Astrocyte (in vitro differentiated cells and primary cell): ENCODE measurements around the gene ABHD12.

Experiments used
- CTCF ChIP-seq: IDR thresholded peaks from 2 replicates; pipeline ENCODE4 v1.5.1; 2011; ENCODE audit warnings: low read depth, mild to moderate bottlenecking, inconsistent platforms, low read length, moderate library complexity; ENCODE audit not compliant: insufficient read depth
- EZH2 ChIP-seq: IDR thresholded peaks from 2 replicates; pipeline ENCODE4 v1.6.1; 2012; ENCODE audit warnings: mild to moderate bottlenecking, low read length, inconsistent platforms; ENCODE audit not compliant: insufficient read depth

DNA sequence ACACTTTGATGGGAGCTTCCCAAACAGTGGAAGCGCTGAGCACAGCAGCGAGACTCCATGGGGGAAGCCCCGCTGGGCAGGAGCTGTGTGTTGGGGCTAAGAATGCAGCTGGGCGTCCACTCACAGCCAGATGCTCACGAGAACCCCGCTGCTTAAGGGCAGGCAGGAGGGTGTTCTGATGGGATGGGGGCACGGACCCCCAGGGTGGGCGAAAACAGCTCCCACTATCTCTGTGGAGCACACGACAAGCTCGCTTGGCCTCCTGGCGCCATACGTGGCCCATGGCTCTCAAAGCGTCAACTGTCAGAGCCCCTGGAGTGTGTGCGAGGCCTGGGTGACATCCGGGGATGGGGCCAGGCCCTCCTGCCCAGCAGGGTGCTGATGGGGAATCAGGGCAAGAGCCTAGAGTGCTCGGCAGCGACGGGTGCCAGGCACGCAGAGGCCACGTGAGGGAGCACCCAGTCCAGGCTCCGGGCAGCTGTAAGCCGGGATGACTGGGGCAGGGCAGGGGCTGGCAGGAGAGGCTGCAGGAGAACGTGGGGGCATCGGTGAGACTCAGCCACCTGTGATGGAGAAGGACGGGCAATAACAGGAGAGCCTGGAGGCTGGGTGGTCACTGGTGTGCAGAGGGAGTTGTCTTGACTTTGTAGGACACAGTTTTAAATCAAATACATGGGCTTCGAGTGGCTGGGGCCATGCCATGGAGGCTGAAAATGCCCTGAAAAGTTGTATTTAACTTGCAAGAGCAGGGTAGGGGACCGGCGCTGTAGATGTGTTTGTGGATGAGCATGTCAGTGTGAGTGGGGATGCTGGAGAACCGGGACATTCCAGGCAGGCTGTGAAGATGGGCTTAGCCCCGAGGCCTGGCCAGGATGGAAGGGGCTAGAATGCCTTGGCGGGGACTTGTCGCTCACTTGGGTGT, 115.5 kb downstream of the ABHD12 start:
- TF ChIP-seq CTCF (no peak), EZH2 (no peak)
